Neural progenitor cell (in vitro differentiated cells): ENCODE data around the gene MMP11. TPM values are rescaled to one million over a fixed set of nuclear protein-coding genes. Genes with fewer than 3 reads are reported as not detected.

Source experiments
- DNase-seq: peaks from one replicate; pipeline ENCODE4 v3.0.0-alpha.2; 2016; ENCODE audit warnings: low spot score
- H2AFZ ChIP-seq: fragments of 200-600 bp; sonication (generic); replicated peaks from 2 replicates; pipeline ENCODE4 v1.6.1; 2016; ENCODE audit warnings: antibody characterized with exemption
- H3F3A ChIP-seq: fragments of 200-600 bp; sonication (generic); 2 replicates; pipeline ENCODE4 v1.6.1; 2016; ENCODE audit warnings: antibody characterized with exemption, low read depth
- H3K27ac ChIP-seq: fragments of 200-600 bp; sonication (generic); 2 replicates; pipeline ENCODE4 v1.5.1; 2016; ENCODE audit warnings: mild to moderate bottlenecking
- H3K27me3 ChIP-seq: fragments of 200-600 bp; sonication (generic); 2 replicates; pipeline ENCODE4 v1.6.1; 2016; ENCODE audit warnings: mild to moderate bottlenecking, moderate library complexity
- H3K36me3 ChIP-seq: fragments of 200-600 bp; sonication (generic); 2 replicates; pipeline ENCODE4 v1.5.1; 2016
- H3K4me1 ChIP-seq: fragments of 200-600 bp; sonication (generic); 2 replicates; pipeline ENCODE4 v1.6.1; 2016; ENCODE audit warnings: mixed run types
- H3K4me2 ChIP-seq: fragments of 200-600 bp; sonication (generic); 2 replicates; pipeline ENCODE4 v1.6.1; 2016
- H3K4me3 ChIP-seq: fragments of 200-600 bp; sonication (generic); 2 replicates; pipeline ENCODE4 v1.5.1; 2016
- H3K79me2 ChIP-seq: fragments of 200-600 bp; sonication (generic); 2 replicates; pipeline ENCODE4 v1.6.1; 2016; ENCODE audit warnings: low read depth
- H3K9ac ChIP-seq: fragments of 200-600 bp; sonication (generic); 2 replicates; pipeline ENCODE4 v1.6.1; 2016
- H3K9me3 ChIP-seq: fragments of 200-600 bp; sonication (generic); 2 replicates; pipeline ENCODE4 v1.5.1; 2016; ENCODE audit warnings: low read depth
- H4K20me1 ChIP-seq: fragments of 200-600 bp; sonication (generic); 2 replicates; pipeline ENCODE4 v1.6.1; 2016; ENCODE audit warnings: low read depth
- H3K27ac Mint-ChIP-seq: 3 replicates; pipeline ENCODE4 v1.8.0; 2021; ENCODE audit warnings: mixed read lengths
- H3K27me3 Mint-ChIP-seq: 2 replicates; pipeline ENCODE4 v1.8.0; 2022; ENCODE audit warnings: low read depth, mild to moderate bottlenecking, inconsistent platforms, moderate library complexity, mixed read lengths; ENCODE audit not compliant: insufficient read depth
- H3K36me3 Mint-ChIP-seq: 3 replicates; pipeline ENCODE4 v1.8.0; 2021; ENCODE audit warnings: mixed read lengths
- H3K4me1 Mint-ChIP-seq: 3 replicates; pipeline ENCODE4 v1.8.0; 2021; ENCODE audit warnings: mixed read lengths
- H3K4me3 Mint-ChIP-seq: 3 replicates; pipeline ENCODE4 v1.8.0; 2021; ENCODE audit warnings: mild to moderate bottlenecking, moderate library complexity, mixed read lengths
- H3K9me3 Mint-ChIP-seq: 3 replicates; pipeline ENCODE4 v1.8.0; 2020; ENCODE audit warnings: mixed read lengths
- CTCF ChIP-seq: fragments of 200-600 bp; sonication (generic); IDR thresholded peaks from 2 replicates; pipeline ENCODE4 v1.5.1; 2017; ENCODE audit warnings: antibody characterized with exemption, mild to moderate bottlenecking
- EZH2 ChIP-seq: fragments of 200-600 bp; sonication (generic); IDR thresholded peaks from 2 replicates; pipeline ENCODE4 v1.6.1; 2017; ENCODE audit warnings: antibody characterized with exemption, mild to moderate bottlenecking, moderate library complexity
- EZH2phosphoT487 ChIP-seq: fragments of 200-600 bp; sonication (generic); IDR thresholded peaks from 2 replicates; pipeline ENCODE4 v1.6.1; 2017; ENCODE audit warnings: antibody characterized with exemption
- total RNA-seq: library from RNA; depleted of rRNA; stranded (reverse); fragments of >200 nt; gene quantifications from 2 replicates; pipeline ENCODE4 v1.2.3, GENCODE V29; 2015; ENCODE audit warnings: low replicate concordance

Gene MMP11
- total RNA-seq, 1 donor from 2014 or later = 4.1 TPM

- Histone ChIP-seq H3K4me2 (peak overlapping the region; percentile 87), H3K79me2 (no peaks in the 10 kb centered on the region), H4K20me1 (no peaks in the 10 kb centered on the region), H2AFZ (no peak overlapping the region), H3K9me3 (no peaks in the 10 kb centered on the region), H3K4me3 (peak overlapping the region; percentile 88), H3K4me1 (peaks cover 7% of the 10 kb centered on the region), H3K27ac (no peak overlapping the region), H3K9ac (no peak overlapping the region), H3K36me3 (no peaks in the 10 kb centered on the region), H3F3A (peaks cover 15% of the 10 kb centered on the region), H3K27me3 (no peaks in the 10 kb centered on the region)
- Mint-ChIP-seq H3K36me3 (no peaks in the 10 kb centered on the region), H3K9me3 (no peaks in the 10 kb centered on the region), H3K4me3 (peak overlapping the region; percentile 87), H3K27me3 (peaks cover 2% of the 10 kb centered on the region), H3K4me1 (peaks cover 33% of the 10 kb centered on the region), H3K27ac (peak overlapping the region; percentile 42)
- no peak for TF ChIP-seq EZH2
- no peak for TF ChIP-seq EZH2phosphoT487
- no peak for TF ChIP-seq CTCF
- no peak for DNase-seq
Measured at GRCh38 chr22:23752090-23752691, 20.5 kb upstream of the MMP11 start.

- no peaks in the 10 kb centered on the region for H3K9me3 Mint-ChIP-seq
- Histone ChIP-seq H4K20me1 (no peaks in the 10 kb centered on the region), H3K9ac (no peak overlapping the region), H3K4me1 (peaks cover 7% of the 10 kb centered on the region), H3K4me2 (no peak overlapping the region), H3K9me3 (no peaks in the 10 kb centered on the region), H3K4me3 (no peak overlapping the region), H3K79me2 (no peaks in the 10 kb centered on the region), H3K27me3 (no peaks in the 10 kb centered on the region), H3K27ac (no peak overlapping the region), H2AFZ (no peak overlapping the region), H3F3A (peaks cover 15% of the 10 kb centered on the region), H3K36me3 (no peaks in the 10 kb centered on the region)
- H3K4me3 Mint-ChIP-seq = peak overlapping the region; percentile 78
- no peaks in the 10 kb centered on the region for H3K36me3 Mint-ChIP-seq
- peaks cover 33% of the 10 kb centered on the region for H3K4me1 Mint-ChIP-seq
- DNase-seq = no peak
- no peak overlapping the region for H3K27ac Mint-ChIP-seq
- H3K27me3 Mint-ChIP-seq = peaks cover 2% of the 10 kb centered on the region
- TF ChIP-seq EZH2phosphoT487 = no peak
- no peak for TF ChIP-seq EZH2
- no peak for TF ChIP-seq CTCF
Measured at GRCh38 chr22:23752750-23753149, 19.9 kb upstream of the MMP11 start.

- no peak overlapping the region for H3K27ac ChIP-seq
- no peak overlapping the region for H2AFZ ChIP-seq
- no peak overlapping the region for H3K4me2 ChIP-seq
- no peak for TF ChIP-seq EZH2
- TF ChIP-seq CTCF = no peak
- no peak for TF ChIP-seq EZH2phosphoT487
- no peak overlapping the region for H3K9ac ChIP-seq
- H3K4me1 ChIP-seq = peaks cover 7% of the 10 kb centered on the region
- Mint-ChIP-seq H3K27ac (peak overlapping the region; percentile 66), H3K4me3 (no peak overlapping the region), H3K4me1 (peaks cover 33% of the 10 kb centered on the region), H3K27me3 (peaks cover 2% of the 10 kb centered on the region), H3K9me3 (no peaks in the 10 kb centered on the region), H3K36me3 (no peaks in the 10 kb centered on the region)
- H3K36me3 ChIP-seq = no peaks in the 10 kb centered on the region
- no peak for DNase-seq
- no peaks in the 10 kb centered on the region for H3K27me3 ChIP-seq
- no peaks in the 10 kb centered on the region for H4K20me1 ChIP-seq
- H3K9me3 ChIP-seq = no peaks in the 10 kb centered on the region
- no peaks in the 10 kb centered on the region for H3K79me2 ChIP-seq
- H3K4me3 ChIP-seq = no peak overlapping the region
- H3F3A ChIP-seq = peaks cover 18% of the 10 kb centered on the region
Measured at GRCh38 chr22:23753385-23753784, 19.3 kb upstream of the MMP11 start.
